MG63 (cell line): ENCODE data around the gene CCDC181. TPM values are rescaled to one million over a fixed set of nuclear protein-coding genes. Genes with fewer than 3 reads are reported as not detected.

Experiments used
- DNase-seq: peaks from one replicate; pipeline ENCODE4 v3.0.0-alpha.2; 2020
- H3K27me3 ChIP-seq: fragments of 250-450 bp; sonication (Bioruptor Pico); 2 replicates; pipeline ENCODE4 v1.5.1; 2020; ENCODE audit warnings: mild to moderate bottlenecking, moderate library complexity
- H3K36me3 ChIP-seq: fragments of 250-450 bp; sonication (Bioruptor Pico); 2 replicates; pipeline ENCODE4 v1.5.1; 2020; ENCODE audit warnings: mild to moderate bottlenecking, moderate library complexity
- H3K4me3 ChIP-seq: fragments of 250-450 bp; sonication (Bioruptor Pico); 2 replicates; pipeline ENCODE4 v1.5.1; 2020; ENCODE audit warnings: mild to moderate bottlenecking, moderate library complexity
- H3K9me3 ChIP-seq: fragments of 250-450 bp; sonication (Bioruptor Pico); 2 replicates; pipeline ENCODE4 v1.5.1; 2020; ENCODE audit warnings: mild to moderate bottlenecking, moderate library complexity
- total RNA-seq: library from RNA; depleted of rRNA; stranded (reverse); fragments of >200 nt; shearing (Covaris generic); gene quantifications from 2 replicates; pipeline ENCODE4 v1.2.3, GENCODE V29; 2014; ENCODE audit warnings: low replicate concordance; rRNA removed

The CCDC181 gene
- total RNA-seq: not detected in 2 replicates

DNA sequence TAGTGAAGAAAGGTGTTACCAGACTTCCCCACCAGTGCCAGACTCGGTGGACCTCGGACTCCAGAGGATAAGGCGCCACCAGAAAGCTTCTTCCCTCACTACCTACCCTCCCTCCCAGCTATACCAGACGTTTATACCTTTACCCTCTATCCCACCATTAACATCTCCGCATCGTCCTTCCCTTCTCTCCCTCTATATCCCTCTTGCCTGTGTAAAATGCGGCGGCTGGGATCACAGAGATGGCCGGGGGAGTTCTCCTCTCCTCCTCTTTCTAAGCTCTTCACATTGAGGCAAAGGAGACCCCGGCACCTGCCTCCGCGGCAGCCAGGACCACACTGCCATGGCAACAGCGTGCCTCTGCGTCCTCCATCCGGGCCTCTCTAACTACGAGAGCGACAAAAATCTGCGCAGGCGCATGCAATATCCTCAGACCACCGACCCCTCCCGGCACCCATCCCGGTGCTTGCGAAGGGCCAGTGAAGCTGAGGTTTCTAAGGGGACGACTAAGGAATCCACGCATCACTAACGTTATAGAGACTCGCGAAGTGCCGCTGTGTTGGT lies at the start of gene CCDC181:
CCDC181 (minus strand) TSS at position 394 of the 561 bp plus-strand sequence. CDS start 2,547 bp downstream, outside the sequence.
- Histone ChIP-seq H3K4me3 (no peak within 1 kb of the TSS), H3K36me3 (no peaks in the 10 kb centered on the region), H3K27me3 (peaks cover 41% of the 10 kb centered on the region), H3K9me3 (no peaks in the 10 kb centered on the region)
- DNase-seq: no peak

DNA sequence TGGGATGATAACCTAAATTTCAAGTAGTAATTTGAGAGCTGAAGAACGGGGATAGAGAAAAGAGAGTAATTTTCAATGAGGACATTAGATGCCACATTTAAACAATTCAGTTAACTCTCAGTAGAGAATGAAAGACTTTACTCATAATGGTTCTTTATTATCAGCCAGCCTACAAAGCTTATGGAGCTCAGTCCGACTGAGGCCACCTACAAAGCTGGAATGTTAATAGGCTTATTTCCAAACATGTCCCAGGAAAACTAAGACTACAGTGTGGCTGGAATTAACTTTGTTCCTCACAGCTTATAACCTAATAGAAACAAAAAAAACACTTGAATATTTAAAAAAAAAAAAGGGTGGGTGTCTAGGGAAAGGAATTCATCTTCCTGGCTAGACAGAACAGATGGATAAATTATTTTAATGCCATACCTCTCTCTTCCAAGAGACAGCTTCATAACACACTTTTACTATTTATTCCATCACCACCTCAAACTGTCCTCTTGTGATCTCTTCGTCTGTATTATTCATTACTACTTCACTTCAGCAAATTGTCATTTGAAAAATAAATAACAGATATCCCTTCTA lies 48.6 kb upstream of the CCDC181 start:
- DNase-seq: no peak
- Histone ChIP-seq H3K9me3 (no peaks in the 10 kb centered on the region), H3K4me3 (no peak overlapping the region), H3K36me3 (no peaks in the 10 kb centered on the region), H3K27me3 (no peaks in the 10 kb centered on the region)

DNA sequence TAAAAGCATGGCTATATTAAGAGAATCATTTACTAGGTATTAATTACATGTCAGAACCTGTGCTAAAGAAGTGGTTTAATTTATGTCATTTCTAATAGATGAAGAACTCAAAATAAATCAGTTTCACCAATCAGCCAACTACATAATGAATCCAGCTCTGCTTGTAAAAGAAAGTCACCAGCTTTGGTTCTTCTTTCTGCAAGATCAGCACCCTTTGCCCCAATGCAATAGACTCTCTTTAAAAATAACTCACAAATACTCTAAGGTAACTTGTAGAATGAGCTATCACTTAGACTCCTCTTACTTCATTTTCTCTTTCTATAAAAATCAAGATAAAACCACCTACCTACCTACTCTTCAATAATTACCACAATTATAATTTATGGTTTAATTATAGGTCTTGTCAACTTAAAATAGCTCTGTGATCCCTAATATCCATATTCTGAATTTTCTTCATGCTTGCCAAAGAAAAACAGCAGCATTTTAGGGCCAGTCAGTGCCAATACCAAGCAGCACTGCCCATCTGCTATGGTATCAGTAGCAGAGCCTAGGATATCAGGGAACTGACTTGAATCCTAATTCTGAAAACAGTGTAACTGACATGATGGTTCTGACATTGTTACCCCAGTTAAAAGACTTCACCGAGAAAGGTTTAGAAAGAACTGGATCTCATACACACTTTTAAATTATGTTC lies 47.2 kb upstream of the CCDC181 start:
- DNase-seq: no peak
- H3K4me3 ChIP-seq: no peak overlapping the region

DNA sequence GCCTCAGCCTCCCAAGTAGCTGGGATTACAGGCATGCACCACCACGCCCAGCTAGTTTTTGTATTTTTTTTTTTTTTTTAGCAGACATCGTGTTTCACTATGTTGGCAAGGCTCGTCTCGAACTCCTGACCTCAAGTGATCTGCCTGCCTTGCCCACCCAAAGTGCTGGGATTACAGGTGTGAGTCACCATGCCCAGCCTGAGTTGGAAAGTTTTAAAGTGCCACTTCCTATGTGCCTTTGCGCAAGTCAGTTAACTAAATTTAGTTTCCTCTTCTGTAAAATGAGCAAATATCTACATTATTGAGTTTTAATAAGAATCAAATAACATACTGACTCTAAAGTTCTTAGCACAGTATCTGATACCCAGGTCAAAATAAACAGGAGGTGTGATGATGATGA lies 46.1 kb upstream of the CCDC181 start:
- Histone ChIP-seq H3K27me3 (no peaks in the 10 kb centered on the region), H3K9me3 (no peaks in the 10 kb centered on the region), H3K4me3 (no peak overlapping the region), H3K36me3 (no peaks in the 10 kb centered on the region)
- DNase-seq: peak; percentile 38

More for the DNA sequence above, 47.2 kb upstream of the CCDC181 start:
- H3K9me3 ChIP-seq: no peaks in the 10 kb centered on the region
- H3K36me3 ChIP-seq: no peaks in the 10 kb centered on the region
- H3K27me3 ChIP-seq: no peaks in the 10 kb centered on the region

DNA sequence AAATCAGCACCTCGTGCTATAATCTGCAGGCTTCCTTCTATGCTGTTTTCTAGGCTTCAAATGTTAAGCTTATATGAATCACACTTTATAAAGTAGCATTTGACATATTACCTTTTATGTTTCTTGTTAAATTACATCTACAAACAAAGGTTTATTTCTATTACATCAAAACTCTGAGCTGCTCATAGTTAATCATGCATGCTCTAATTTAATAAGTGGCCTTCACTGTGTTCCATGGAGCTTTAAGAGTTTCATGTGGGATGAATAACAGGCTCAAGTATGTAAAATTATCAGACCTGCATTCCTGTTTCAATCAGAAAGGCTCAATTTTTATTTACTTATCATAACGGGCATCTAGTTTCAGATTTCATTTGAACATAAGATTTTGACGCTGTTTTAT lies 45.5 kb upstream of the CCDC181 start:
- DNase-seq: no peak
- no peaks in the 10 kb centered on the region for H3K27me3 ChIP-seq
- H3K9me3 ChIP-seq: no peaks in the 10 kb centered on the region
- no peaks in the 10 kb centered on the region for H3K36me3 ChIP-seq
- H3K4me3 ChIP-seq: no peak overlapping the region

DNA sequence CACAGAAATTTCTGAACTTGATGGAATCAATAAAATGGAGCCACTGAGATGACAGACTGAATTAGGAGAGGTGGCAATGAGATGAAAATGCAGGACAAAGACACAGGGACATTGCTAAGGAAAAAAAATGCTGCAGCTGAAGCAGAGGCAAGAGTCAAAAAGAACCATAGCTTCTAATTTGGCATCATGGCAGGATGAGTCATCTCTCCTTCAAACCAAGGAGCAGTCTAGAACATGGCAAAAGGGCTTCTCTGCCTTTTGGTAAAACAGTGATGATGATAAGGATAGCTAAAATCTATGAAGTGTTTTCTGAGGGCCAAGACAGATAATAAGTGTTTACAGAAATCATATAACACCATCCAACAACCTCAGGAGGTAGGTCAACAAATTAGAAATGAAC lies 41.7 kb upstream of the CCDC181 start:
- Histone ChIP-seq H3K27me3 (no peaks in the 10 kb centered on the region), H3K4me3 (no peak overlapping the region), H3K36me3 (no peaks in the 10 kb centered on the region), H3K9me3 (no peaks in the 10 kb centered on the region)
- no peak for DNase-seq

DNA sequence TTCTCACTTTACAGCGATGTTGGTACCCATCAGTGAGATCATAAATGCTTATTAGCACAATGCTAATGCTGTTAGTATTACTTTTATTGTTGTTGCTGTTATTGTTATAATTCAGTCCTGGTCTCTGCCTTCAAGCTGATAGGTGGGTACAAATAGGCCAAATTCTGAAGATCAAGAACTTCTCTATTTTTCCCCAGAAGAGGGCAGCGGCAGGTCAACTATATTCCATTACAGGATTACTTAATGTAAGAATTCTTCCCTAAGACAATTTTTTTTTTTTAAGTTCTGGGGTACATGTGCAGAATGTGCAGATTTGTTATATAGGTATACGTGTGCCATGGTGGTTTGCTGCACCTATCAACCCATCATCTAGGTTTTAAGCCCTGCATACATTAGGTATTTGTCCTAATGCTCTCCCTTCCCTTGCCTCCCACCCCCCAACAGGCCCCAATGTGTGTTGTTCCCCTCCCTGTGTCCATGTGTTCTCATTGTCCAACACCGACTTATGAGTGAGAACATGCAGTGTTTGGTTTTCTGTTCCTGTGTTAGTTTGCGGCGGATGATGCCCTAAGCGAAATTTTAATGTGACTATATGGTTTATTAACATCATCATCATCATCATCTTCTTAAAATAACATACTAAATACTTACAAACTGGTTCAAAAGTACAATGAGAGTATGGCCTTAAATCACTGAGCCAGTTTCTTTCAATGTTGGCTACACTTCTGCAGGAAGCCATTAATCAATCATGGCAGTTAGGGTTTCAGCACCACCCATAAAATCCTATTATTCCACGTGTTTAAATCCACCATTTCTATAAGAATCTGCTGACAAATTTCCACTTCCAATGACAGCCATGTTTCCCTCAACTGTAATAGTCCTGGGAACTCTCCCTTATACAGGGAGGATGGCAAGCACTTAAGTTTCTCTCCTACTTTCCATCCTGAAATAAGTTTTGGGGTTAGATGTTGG lies 39.3 kb upstream of the CCDC181 start:
- no peaks in the 10 kb centered on the region for H3K9me3 ChIP-seq
- peak; percentile 9 for DNase-seq
- H3K27me3 ChIP-seq: no peaks in the 10 kb centered on the region
- no peak overlapping the region for H3K4me3 ChIP-seq
- H3K36me3 ChIP-seq: no peaks in the 10 kb centered on the region

DNA sequence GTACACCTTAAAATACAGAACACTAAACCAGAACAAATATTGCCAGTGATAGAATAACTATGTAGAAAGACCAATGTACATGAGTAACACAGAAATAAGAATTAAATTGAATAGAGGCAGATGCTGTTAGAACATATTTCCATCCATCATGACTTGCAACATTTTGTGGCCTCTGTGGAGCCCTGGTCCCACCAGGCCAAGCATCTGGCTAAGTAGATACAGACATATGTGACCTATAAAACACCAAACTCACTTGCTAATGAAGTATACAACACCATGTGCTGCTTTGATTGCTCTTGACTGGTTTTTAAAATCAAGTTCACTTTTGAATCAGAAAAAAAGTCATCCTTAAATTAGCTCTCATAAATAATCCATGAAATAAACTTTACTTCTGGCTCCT lies 38.0 kb upstream of the CCDC181 start:
- no peak for DNase-seq
- H3K36me3 ChIP-seq: no peaks in the 10 kb centered on the region
- H3K9me3 ChIP-seq: no peaks in the 10 kb centered on the region
- no peaks in the 10 kb centered on the region for H3K27me3 ChIP-seq
- H3K4me3 ChIP-seq: no peak overlapping the region

DNA sequence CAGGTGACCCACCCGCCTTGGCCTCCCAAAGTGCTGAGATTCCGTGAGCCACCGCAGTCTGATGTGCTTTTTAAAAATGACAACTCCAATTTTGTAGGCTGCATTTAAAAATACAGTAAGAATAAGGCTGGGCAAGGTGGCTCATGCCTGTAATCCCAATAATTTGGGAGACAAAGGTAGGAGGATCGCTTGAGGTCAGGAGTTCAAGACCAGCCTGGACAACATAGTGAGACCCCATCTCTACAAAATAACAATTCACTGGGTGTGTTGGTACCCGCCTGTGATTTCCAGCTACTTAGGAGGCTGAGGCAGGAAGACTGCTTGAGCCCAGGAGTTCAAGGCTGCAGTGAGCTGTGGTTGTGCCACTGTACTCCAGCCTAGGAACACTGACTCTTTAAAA lies 35.1 kb upstream of the CCDC181 start:
- no peak for DNase-seq
- Histone ChIP-seq H3K36me3 (no peaks in the 10 kb centered on the region), H3K9me3 (peaks cover 8% of the 10 kb centered on the region), H3K27me3 (no peaks in the 10 kb centered on the region), H3K4me3 (no peak overlapping the region)

DNA sequence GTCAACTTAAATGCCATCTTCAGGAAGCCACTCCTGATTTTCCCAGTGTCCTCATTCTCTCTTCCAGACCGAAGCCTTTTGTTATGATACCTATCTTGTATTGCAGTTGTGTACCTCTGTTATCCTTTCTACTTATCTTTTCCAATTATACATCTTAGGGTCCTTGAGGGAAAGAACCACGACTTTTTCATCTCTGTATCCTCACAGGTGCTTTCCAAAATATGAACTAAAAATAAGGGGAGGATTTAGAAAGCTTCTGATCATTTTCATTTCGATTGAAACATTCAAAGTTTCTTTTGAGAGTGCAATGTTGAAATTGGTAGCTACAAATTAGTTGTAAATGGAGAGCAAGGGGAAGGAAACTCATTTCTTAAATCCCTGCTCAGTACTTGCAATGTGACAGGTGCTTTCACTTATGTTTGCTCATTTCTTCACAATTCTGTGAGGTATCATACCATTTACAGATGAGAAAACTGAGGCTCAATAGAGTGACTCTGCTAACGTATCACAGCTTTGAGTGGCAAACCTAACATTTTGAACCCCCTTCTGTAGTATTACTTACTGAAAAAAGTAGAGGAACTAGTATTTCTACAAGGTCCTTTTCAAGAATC lies 34.2 kb upstream of the CCDC181 start:
- no peak for DNase-seq
- H3K27me3 ChIP-seq: no peaks in the 10 kb centered on the region

DNA sequence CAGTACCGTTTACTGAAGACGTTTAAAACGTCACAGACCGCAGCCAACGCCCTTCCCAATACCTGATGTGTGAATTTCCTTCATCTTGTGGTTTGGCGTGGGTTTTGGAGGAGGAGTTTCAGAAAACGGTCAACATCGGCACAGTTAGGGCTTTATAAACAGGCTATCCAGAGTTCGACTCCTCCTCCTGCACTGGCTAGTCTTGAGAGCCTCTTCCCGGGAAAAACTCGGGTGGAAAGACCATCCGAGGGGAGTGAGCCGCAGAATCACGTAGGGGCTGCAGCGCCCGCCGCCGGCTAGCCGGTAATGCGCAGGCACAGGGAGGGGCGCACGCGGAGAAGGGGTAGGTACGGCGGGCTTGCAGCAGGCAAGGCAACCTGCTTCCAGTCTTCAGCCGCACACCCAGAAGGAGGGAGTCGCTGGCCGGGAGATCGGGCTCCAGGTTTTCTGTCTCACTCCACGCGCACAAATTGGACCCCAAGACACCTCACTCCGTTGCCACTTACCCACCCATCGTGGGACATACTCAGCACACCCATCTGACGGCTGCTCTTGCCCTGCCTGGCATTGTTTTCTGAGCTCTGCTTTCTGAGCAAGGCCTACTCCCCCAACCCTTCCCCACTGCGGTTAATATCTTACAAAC lies 33.0 kb upstream of the CCDC181 start:
- Histone ChIP-seq H3K27me3 (no peaks in the 10 kb centered on the region), H3K36me3 (no peaks in the 10 kb centered on the region), H3K4me3 (peak overlapping the region; percentile 20), H3K9me3 (peaks cover 12% of the 10 kb centered on the region)
- DNase-seq: peak; percentile 32

More for the DNA sequence above, 34.2 kb upstream of the CCDC181 start:
- no peak overlapping the region for H3K4me3 ChIP-seq
- peaks cover 12% of the 10 kb centered on the region for H3K9me3 ChIP-seq
- H3K36me3 ChIP-seq: no peaks in the 10 kb centered on the region

DNA sequence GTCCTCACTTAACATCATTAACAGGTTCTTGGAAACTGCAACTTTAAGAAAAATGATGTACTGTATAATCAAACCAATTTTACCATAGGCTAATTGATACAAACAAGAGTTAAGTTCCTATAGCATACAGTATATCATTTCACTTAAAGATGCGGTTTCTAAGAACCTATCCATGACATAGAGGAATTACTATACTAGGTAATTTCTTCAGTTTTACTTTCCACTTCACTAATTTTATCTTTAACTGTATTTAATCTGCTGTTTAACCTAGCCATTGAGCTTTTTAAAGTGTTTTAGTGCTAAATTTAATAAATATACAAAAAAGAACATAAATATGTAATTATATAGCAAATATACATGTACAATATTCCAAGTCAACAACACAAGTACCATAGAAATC lies 30.2 kb upstream of the CCDC181 start:
- no peak for DNase-seq
- Histone ChIP-seq H3K9me3 (peaks cover 12% of the 10 kb centered on the region), H3K36me3 (no peaks in the 10 kb centered on the region)

DNA sequence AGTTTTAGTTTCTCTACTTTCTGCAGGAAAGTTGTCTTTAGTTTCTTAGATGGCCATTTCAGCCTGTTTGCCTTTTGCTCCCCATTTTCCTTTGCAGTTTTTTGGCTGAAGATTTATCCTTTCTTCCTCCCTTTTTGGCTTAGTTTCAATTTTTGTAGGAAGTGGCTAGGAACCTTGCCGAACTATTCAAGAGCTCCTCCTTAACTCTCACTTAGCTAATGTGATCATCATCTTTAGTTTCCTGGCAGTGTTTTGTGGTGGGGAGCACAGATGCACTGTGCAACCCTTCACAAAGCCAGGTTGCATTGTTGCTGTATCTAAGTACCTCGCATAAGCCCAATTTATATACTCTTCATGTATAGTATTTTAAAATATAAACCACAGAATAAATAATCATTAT lies 28.8 kb upstream of the CCDC181 start:
- no peak for DNase-seq
- no peaks in the 10 kb centered on the region for H3K36me3 ChIP-seq
- no peaks in the 10 kb centered on the region; the same call in 1 of the 2 replicates for H3K27me3 ChIP-seq
- peaks cover 12% of the 10 kb centered on the region for H3K9me3 ChIP-seq
- no peak overlapping the region for H3K4me3 ChIP-seq

More for the DNA sequence above, 30.2 kb upstream of the CCDC181 start:
- Histone ChIP-seq H3K4me3 (no peak overlapping the region), H3K27me3 (no peaks in the 10 kb centered on the region; the same call in 1 of the 2 replicates)

DNA sequence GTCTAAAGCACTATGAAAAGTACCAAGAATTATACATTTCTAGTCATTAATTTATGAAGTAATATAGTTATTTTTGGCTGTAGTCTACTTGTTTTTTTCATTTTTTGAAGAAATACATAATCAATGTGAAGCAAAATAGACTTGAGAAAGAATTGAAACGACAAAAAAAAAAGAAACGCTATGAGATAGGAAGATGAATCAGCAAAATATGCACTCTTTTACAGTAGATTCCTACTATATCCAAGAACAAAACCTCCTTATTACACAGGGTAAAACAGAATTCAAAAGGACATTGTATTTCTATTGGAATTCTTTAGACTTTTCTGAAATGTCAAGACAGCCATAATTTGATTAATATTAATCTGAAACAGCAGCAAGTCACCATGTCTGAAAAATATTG lies 25.6 kb upstream of the CCDC181 start:
- no peak for DNase-seq
- H3K27me3 ChIP-seq: no peaks in the 10 kb centered on the region; the same call in 1 of the 2 replicates
- H3K36me3 ChIP-seq: no peaks in the 10 kb centered on the region

DNA sequence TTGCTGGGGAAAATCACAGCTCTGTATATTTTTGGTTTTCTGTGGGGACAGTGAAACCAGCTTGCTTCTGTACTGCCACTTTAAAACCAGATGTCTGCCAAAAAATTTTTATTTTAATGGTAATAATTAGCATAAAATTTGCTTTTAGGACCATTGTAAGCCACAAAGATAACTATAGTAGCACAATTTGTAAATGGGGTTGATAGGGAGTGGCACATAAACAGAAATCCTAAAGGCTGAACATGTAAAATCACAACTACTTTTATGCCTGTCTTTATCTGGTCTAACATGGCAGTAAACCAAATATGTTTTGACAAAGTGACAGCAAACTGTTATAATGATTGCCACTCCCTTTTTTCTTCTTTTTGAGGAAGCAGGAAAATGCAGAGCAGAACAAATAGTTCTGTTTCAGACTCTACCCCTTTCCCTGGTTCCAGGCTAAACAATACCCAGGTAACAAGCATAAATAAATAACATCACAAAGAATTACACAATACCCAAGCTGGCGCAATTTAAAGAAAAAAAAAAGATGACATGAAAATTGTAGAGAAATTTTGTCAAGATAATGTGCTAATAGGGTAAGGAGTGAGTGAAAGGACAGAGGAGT lies 24.0 kb upstream of the CCDC181 start:
- no peak overlapping the region for H3K4me3 ChIP-seq
- no peaks in the 10 kb centered on the region for H3K36me3 ChIP-seq
- no peaks in the 10 kb centered on the region; the same call in 1 of the 2 replicates for H3K9me3 ChIP-seq
- H3K27me3 ChIP-seq: no peaks in the 10 kb centered on the region; the same call in 1 of the 2 replicates
- DNase-seq: no peak

More for the DNA sequence above, 25.6 kb upstream of the CCDC181 start:
- H3K9me3 ChIP-seq: peaks cover 10% of the 10 kb centered on the region
- H3K4me3 ChIP-seq: no peak overlapping the region
